Measurements from ENCODE around the gene ITGA1.
A peak's percentile ranks its signal among the peaks of the same experiment; 100 is the strongest.
"Not testable (repeated sequence)": the region's sequence is repeated elsewhere in the genome, so short reads cannot be mapped to it uniquely, and the experiment has no call there.

Gene ITGA1

DNA sequence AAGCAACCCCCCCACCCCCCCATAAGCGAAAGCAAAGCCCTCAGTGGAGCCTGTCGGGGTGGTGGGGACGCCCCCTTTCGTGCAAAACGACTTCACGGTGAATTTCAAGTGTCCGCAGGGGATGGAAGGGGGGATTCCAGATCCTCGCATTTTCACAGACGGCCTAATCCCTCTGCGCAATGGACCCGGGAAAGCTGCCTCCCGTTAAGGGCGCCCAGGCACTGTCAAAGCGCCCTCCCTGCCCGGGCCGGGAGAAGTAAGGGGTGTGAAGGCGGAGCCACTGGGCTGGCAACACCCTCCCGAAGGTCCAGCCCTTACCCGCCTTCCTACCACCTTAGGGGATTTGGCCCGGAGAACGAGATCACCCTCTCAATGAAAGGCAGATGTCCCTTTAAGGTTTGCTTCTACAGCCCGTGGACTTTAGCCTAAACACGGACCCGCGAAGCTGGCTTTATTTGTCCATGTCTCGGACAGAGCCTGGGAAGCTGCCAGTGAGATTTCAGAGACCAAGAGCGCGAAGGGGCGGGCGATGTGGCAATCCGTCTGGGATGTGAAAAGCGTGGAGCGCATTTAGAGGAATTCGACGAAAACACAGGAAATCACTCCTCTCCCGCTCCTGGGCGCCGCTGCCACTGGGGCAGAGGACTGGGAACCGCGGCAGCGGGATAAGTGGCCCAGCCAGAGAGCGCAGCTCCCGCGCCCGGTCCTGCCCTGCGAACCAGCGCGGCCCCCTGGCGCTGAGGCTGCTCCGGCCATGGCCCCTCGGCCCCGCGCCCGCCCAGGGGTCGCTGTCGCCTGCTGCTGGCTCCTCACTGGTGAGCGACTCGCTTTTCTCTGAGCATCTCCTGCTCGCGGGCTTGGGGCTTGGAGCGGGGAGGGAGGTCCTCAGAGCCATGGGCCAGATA lies at the start of gene ITGA1, which contains the start of gene PELO:
ITGA1 (plus strand) TSS at position 317 of the 905 bp plus-strand sequence; CDS start at position 755, 438 bp downstream.
PELO (plus strand) TSS at position 317 of the 905 bp plus-strand sequence. CDS start 12,479 bp downstream, outside the sequence.
- DNase-seq (ENCODE audit: low read depth) = peak; percentile 46

DNA sequence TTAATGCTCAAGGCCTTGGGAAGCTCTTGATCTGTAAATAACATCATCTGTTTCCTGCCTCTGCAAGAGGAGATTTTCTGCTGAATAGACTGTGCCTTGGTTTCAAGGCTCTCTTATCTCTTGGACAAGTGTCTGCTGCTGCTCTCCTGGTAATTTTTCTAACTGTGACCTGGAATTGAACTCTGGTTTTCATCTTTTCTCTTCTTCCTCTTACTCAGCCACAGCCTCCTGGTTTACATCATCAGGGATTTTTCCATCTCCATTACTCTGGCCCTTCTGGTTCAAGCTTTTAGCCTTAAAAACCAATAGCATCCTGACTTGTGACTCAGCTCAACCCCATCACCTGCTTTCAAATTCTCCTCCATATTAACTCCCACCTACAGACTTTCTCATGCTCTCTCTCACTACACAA lies 49.6 kb upstream of the ITGA1 start:
- no peak for DNase-seq (ENCODE audit: low read depth)

DNA sequence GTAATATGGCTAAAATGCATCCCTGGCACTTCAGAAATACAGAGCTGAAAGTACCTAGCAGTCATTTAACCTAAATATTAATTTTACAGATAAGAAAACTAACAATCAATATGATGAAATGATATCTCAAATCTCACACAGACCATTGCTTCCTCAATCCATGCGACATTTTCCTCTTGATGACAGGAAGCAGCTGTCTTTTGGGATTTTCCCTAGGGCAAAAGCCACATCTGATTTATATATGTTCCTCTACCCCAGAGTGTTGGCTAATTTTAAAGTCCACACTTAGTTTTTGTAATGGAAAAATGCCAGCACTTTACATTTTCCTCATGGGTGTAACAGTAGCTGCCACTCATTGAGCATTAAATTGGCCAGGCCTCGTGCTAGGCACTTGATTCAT lies 47.7 kb upstream of the ITGA1 start:
- DNase-seq (ENCODE audit: low read depth) = no peak

DNA sequence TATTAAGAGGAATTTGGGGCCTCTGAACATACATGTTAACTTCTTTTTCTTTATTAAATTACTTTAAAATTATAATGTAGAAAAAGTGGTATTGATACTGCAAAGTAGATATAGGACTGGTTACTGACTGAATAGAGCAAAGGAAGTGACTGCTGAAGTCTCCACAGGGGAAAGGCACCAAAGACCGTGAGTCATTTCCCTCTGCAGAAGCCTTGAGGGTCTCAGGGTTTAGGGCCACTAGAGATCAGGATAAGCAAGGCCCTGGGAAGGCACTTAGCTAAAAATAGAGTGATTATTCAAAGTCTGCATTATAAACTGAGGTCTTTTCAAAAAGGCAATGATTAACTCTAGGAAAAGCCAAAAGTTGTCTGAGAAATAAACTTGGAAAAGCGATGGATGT lies 44.7 kb upstream of the ITGA1 start:
- no peak for DNase-seq (ENCODE audit: low read depth)

DNA sequence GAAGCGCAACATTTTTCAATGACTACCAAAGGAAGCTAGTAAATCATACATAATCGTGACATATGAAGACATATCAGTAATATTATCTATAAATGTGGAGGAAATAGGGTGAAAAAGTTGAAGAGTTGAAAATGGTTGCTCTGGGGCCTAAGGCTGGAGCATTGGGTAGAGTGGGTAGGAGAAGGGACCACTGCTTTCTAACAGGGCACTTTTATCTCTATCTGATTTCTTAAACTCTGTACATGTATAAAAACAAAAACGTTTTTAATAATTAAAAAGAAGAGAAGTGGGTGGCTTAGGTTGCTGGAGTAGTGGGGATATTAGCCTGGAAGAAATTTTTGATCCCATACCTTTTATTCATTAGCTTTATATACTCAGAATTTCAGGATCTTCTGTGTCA lies 44.2 kb upstream of the ITGA1 start:
- no peak for DNase-seq (ENCODE audit: low read depth)

DNA sequence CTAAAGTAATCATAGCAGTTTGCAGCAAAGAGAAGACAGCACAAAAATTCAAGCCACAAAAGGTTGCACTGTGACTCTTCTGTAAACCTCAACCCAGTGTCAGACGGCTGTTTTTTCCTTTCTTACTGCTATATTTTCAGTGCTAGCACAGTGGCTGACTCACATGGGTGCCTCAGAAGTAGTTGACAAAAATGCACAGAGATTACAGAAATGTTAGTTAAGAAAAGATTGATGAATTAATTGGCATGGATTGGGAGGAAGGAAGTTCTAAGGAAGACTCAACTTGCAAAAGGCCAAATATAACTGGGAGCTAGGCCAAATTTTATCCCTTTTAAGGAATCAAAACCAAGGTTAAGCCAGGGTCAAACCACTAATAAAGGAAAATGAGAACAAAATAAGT lies 43.7 kb upstream of the ITGA1 start:
- DNase-seq (ENCODE audit: low read depth) = no peak

DNA sequence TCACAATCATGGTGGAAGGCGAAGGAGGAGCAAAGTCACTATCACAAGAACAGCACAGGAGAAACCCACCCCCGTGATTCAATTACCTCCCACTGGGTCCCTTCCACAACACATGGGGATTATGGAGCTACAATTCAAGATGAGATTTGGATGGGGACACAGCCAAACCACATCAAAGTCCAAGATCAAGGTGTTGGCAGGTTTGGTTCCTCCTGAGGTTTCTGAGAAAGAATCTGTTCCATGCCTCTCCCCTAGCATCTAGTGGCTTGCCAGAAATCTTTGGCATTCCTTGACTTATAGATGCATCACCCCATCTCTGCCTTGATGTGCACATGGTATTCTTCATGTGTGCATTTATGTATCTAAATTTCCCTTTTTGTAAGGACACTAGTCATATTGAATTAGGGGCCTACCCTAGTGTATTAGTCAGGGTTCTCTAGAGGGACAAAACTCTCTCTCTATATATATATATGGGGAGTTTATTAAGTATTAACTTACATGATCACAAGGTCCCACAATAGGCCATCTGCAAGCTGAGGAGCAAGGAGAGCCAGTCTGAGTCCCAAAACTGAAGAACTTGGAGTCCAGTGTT lies 42.8 kb upstream of the ITGA1 start:
- not testable (repeated sequence) for DNase-seq (ENCODE audit: low read depth)

DNA sequence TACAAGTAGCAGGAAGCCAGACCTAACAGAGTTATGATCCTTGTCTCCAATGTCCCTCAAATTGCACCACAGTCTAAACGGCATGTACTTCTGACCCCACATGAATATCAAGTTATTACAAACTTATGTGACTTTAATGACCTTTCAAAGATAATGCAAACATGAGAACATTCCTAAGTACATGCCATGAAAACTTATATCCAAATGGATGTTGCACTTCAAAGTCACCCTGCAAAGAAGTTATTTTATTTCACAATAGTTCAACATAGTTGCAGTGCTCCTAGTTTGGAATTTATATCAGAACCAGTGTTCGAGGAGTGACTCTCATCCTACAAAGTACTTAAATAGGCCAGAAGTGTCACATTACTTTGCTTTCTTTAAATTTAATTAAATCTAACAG lies 41.2 kb upstream of the ITGA1 start:
- DNase-seq (ENCODE audit: low read depth) = no peak

DNA sequence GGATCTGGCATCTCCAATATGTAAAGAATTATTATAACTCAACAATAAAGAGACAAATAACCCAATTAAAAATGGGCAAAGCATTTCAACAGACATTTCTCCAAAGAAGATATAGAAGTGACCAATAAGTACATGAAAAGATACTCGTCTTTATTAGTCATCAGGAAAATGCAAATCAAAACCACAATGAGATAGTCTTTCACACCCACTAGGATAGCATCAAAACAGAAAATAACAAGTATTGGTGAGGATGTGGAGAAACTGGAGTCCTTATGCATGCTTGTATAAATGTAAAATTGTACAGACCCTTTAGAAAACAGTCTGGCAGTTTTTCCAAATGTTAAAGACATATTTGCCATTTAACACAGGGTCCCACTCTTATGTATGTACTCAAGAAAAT lies 39.1 kb upstream of the ITGA1 start:
- DNase-seq (ENCODE audit: low read depth) = no peak

DNA sequence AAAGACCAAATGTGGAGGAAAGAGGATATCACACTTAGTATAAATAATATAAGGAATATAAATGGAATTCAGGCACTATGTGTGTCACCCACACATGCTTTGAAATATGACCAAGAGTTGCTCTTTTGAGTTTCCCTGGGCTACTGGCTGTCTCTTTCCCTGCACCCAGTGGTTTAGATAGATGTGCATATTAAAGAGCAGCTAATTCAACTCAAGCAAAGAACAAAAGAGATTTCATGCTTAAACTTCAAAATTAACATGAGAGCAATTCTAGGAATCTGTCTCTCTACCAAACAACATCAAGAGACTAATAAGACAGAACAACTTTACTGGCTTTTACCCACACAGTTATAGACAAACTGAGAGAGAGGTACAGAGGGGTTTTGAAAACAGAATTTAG lies 38.0 kb upstream of the ITGA1 start:
- no peak for DNase-seq (ENCODE audit: low read depth)

DNA sequence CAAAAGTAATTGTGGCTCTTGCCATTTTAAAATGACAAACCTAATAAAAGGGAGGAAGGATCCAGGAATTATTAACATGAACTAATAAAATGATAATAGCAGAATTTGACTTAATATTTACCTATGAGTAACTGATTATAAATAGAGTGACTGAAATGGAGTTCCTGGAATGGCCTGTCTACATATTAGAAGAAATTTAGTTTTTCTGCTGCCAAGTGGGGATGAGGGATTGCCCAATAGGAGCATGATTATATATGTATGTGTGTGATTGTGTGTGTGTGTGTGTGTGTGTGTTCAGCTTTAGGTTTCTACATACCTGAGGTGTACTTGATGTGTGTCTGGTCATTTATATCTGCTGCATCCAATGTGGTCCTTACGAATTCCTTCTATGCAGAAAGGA lies 36.6 kb upstream of the ITGA1 start:
- DNase-seq (ENCODE audit: low read depth) = no peak

DNA sequence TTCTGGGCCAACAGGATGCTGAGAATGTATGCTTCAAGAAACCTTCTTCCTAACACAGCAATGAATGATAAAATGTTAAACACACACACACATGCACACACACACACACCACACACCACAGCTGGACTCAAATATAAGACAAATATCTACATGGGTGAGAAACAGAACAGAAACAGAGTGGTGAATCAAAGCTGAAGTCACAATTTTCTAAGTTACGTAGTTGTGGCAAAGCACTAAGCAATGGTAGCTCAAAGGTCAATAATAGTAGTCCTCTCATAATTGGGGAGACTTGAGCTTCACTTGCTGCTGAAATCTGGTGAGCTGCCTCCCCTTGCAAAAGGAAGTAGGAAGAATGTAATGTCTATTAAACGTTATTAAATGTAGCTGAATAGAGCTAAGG lies 33.7 kb upstream of the ITGA1 start:
- no peak for DNase-seq (ENCODE audit: low read depth)

DNA sequence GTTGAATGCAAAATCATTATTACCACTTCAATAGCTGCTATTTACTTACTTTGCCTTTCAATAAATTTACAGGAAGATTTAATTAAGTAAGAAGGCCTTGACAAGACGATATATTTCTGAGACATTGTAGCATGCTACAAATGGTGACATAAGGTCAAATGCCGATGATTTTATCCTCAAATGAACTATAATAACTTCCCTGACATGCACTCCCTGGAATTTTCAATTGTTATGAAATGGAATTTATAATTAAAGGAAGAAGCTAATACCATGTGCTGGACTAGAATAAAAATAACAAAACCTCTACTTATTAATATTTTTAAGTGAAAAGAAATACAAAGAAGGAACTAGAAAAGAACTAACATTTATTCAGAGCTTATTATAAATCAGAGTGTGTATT lies 30.2 kb upstream of the ITGA1 start:
- DNase-seq (ENCODE audit: low read depth) = no peak

DNA sequence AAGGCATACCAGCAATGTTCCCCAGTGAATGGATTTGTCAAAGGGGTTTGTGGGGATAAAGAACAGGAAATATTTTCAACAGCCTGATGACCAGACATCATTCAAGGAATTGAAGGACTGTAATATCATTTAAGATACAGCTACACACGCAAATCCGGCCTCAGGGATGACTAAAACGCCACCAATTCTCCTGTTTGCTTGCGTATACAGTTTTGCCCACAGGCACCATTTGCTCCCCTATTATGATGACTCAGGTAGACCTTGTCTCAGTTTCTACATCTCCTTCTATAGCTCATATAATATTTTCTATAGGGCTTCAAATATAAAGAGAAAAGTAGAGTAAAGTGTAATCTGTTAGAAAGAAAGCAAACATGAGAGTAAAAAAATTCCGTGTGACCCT lies 29.7 kb upstream of the ITGA1 start:
- DNase-seq (ENCODE audit: low read depth) = no peak

DNA sequence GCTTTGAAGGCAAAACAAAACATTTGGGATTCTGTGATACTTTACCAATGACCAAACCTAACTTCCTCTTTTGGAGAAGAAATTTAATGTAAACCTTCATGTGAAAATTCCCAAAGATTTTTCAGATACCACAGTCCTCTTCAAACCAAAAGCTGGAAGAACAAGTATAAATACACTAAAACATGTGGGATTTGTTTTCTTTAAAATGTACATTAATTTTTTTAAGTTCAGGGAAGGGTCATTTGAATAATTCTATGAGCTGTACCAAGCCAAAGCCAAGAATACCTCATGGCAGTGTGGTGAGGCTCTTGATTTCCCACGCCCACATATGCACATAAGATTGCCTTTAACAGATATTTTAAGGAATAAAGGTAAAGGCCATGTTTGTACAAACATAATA lies 28.4 kb upstream of the ITGA1 start:
- DNase-seq (ENCODE audit: low read depth) = no peak

DNA sequence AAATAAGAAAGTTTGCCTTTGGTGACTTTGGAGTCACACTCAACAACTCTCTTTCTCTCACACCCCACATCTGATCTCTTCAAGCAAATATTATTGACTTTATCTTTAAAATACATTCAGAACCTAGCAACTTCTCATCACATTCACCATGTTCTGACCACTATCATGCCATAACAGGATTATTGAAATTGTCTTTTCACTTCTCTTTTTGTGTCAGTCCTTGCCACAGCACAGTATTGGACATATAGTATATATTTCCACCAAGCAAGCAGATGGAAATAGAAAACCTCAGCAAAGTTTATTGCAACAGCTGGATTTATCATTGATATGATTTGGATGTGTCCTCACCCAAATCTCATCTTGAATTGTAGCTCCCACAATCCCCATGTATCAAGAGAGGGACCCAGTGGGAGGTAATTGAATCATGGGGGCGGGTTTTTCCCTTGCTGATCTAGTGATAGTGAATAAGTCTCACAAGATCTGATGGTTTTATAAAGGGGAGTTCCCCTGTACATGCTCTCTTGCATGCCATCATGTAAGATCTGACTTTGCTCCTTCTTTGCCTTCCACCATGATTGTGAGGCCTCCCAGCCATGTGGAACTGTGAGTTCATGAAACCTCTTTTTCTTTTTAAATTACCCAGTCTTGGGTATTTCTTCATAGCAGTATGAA lies 26.9 kb upstream of the ITGA1 start:
- no peak for DNase-seq (ENCODE audit: low read depth)

DNA sequence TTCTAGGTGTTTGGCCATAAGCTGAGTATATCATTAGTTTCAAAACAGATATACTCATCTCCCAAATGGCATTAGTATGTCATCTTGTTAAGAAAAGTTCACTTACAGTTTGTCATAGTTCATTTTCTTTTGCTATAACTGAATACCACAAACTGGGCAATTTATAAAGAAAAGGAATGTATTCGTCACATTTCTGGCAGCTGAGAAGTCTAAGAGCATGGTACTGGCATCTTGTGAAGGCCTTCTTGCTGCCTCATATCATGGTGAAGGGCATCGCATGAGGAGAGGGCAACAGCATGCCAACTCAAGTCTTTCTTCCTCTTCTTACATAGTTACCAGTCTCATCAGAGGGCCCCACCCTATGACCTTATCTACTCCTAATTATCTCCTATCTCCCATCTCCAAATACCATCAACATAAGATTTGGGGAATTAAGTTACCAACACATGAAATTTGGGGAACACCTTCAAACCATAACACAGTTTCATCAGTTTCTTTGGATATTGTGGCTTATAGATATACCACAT lies 20.4 kb upstream of the ITGA1 start:
- no peak for DNase-seq (ENCODE audit: low read depth)

DNA sequence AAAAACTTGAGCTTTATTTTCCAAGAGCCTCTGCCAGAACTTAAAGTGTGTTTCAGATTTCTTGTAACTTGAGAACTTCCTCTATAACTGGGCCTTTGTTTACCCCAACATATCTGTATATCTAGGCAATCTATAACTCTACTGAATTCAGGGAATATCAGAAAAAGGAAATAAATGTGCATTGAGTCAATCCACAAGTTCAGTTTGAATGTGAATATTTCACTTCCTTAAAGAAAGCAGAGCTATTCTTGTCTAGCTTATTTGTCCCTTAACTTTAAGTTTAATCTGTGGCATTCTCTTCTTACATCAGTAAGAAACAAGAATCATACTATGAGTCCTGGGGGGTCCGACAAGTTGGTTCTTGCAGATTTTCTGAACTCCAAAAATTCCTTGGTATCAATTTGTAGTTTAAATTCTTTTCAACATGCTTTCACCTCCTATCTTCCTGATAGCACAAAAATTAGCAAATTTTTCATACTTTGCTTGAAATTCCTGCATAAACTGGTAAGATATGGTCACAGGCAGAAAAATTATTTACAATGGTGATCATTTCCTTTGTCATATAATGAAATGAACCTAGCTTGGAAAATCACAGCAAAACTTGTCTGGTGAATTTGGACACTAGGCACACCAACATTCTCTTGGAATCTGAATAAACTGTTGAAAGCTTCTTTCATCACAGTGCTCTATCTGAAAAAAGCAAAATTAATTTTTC lies 19.8 kb upstream of the ITGA1 start:
- DNase-seq (ENCODE audit: low read depth) = no peak

DNA sequence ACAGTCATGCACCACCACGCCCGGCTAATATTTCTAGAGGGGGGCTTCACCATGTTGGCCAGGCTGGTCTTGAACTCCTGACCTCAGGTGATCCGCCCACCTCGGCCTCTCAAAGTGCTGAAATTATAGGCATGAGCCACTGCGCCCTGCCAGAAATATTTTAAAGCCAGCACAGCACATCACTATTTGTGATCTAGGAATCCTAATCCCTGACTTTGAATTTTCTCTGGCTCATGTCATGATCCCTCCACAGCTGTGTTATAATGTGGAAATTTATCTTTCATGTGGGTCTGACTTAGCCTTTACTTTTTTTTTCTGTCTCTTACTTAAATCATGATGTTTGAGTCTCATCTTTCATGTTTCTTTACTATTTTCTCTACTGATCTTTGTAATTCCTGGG lies 18.7 kb upstream of the ITGA1 start:
- DNase-seq (ENCODE audit: low read depth) = no peak

DNA sequence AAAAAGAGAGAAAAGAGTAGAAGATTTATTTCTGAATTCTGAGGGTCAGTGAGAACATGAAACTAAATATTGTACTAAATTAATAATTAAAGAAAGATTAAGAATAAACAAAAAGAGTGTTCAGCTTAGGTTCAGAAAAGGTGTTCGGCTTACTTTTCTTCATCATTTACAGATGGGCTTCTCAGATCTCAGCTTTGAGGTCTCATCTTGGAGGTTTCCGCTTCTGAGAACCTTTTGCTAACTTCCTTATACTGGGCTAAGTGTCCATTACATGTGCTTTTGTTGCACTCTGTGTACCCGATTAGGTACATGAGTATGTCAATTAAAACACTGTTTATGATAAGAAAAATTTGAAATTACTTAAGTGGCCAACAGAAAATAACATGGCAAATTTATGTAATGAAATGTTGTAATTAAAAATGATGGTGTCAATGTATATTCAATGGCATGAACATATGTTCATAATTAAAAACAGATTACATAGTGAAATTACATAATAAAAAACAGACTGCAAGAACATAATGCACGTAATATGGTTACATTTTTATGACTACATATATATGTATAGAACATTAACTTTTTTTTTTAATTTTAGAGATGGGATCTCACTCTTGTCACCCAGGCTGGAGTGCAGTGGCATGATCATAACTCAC lies 17.3 kb upstream of the ITGA1 start:
- DNase-seq (ENCODE audit: low read depth) = no peak

DNA sequence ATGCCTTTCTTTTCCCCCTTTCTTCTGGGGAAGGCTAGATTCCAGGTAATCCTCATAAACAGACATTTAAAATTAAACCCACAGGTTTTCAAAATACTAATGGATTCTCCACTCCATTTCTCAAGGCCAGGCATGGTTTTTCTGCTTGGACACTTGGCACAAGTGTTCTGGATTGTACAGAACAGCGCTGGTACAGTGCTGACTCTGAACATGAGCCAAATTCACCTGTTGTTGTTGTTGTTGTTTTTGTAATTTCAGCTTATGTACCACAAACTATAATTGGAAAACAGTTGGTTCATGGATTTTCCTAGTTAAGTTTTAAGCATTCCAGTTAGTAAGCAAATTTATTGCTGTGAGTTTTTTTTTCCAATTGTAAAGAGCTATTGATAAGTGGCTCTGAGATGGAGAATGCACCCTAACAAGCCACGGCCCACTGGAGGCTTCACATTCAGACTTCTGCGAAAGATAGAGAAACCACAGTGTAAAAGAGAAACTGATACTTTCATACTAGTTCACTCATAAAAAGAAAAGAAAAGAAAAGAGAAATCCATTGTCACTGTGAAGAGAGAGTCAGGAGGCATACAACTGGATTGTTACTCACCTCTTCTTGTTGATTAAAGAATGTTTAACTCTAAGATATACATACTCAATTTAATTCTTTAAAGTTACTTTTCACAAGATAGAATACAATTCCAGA lies 16.2 kb upstream of the ITGA1 start:
- DNase-seq (ENCODE audit: low read depth) = peak; percentile 21
